ENCODE results near the gene BNIP2. TPM values are rescaled to one million over a fixed set of nuclear protein-coding genes. Genes with fewer than 3 reads are reported as not detected.

The BNIP2 gene
- total and polyA plus RNA-seq, 2 of the 13 experiments (the other 11 are each of a cell fraction or from before 2014, with no cell fraction given) = 17.4 to 57.6 TPM

GRCh38 chr15:59688782-59689625, at the start of gene BNIP2 (continued):
- no peak for TF ChIP-seq STAT6 (CRISPR knock-in tag; IDR thresholded peaks at IDR 0.05; ENCODE audit: borderline replicate concordance)
- no peak for TF ChIP-seq JARID2 (CRISPR knock-in tag; IDR thresholded peaks at IDR 0.05; ENCODE audit: insufficient replicate concordance)
- TF ChIP-seq ZNF543 (CRISPR knock-in tag; IDR thresholded peaks at IDR 0.05) = peak; percentile 89
- no peak for TF ChIP-seq ELK4 (CRISPR knock-in tag; IDR thresholded peaks at IDR 0.05; ENCODE audit: borderline replicate concordance)
- TF ChIP-seq ZNF720 (CRISPR knock-in tag; IDR thresholded peaks at IDR 0.05) = no peak
- TF ChIP-seq ZNF512 (CRISPR knock-in tag; IDR thresholded peaks at IDR 0.05) = no peak
- no peak for TF ChIP-seq ZNF800 (CRISPR knock-in tag; IDR thresholded peaks at IDR 0.05)
- TF ChIP-seq THRA (CRISPR knock-in tag; IDR thresholded peaks at IDR 0.05; ENCODE audit: borderline replicate concordance) = no peak; the same call in none of the 2 replicates
- TF ChIP-seq HDAC1 (CRISPR knock-in tag; IDR thresholded peaks at IDR 0.05) = peak; percentile 92
- no peak for TF ChIP-seq ZSCAN12 (CRISPR knock-in tag; IDR thresholded peaks at IDR 0.05)
- TF ChIP-seq NR3C1 (CRISPR knock-in tag; IDR thresholded peaks at IDR 0.05) = no peak
- TF ChIP-seq ZBTB33 (CRISPR knock-in tag; IDR thresholded peaks at IDR 0.05) = no peak
- no peak for TF ChIP-seq ZFP90 (CRISPR knock-in tag; IDR thresholded peaks at IDR 0.05; ENCODE audit: borderline replicate concordance)
- TF ChIP-seq ZNF782 (CRISPR knock-in tag; IDR thresholded peaks at IDR 0.05; ENCODE audit: borderline replicate concordance) = peak; percentile 78; the same call in 1 of the 2 replicates
- no peak for TF ChIP-seq ZNF496 (CRISPR knock-in tag; IDR thresholded peaks at IDR 0.05; ENCODE audit: insufficient replicate concordance)
- peak; percentile 100 for TF ChIP-seq PHF8 (CRISPR knock-in tag; IDR thresholded peaks at IDR 0.05)
- peak; percentile 68; the same call in 1 of the 2 replicates for TF ChIP-seq ZNF674 (CRISPR knock-in tag; IDR thresholded peaks at IDR 0.05; ENCODE audit: low read depth)
